Measurements from ENCODE around the gene KRT78.
"Not testable (repeated sequence)": the region's sequence is repeated elsewhere in the genome, so short reads cannot be mapped to it uniquely, and the experiment has no call there.

KRT78 gene

DNA sequence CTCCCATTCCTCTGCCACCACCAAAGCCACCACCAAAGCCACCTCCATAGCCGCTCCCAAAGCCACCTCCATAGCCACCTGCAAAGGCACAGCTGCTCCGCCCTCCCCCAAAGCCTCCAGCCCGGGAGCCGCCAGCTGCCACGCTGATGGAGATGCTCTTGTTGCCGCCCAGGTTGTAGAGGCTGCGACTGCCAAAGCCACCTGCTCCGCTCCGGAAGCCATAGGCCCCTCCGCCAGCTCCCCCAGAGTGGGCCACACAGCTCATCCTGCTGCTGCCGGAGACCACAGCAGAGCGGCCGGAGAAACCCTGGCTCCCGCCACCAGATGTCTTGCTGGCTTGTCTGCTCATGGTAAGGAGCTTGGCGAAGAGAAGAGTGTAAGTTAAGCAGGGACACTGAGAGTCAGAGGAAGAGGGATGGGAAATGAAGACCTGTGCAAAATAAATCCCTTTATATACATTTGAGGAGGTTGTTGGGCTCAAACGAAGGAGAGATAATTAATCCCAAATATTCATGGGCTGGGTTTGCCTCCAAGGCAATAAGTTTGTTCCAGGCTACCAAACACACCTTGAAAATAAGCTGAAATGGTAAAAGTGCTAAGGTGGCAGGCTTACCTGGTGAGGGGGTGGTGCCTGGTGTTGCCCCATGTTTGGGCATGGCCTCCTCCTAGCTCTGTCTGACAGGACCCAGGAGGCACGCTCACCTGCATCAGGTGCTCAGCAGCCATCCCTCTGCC, 52.9 kb downstream of the KRT78 start, which contains the start of gene KRT3:
KRT3 (minus strand) TSS at position 424 of the 735 bp plus-strand sequence; CDS start at position 349, 75 bp downstream.
- no peak for DNase-seq (ENCODE audit: low read depth)

DNA sequence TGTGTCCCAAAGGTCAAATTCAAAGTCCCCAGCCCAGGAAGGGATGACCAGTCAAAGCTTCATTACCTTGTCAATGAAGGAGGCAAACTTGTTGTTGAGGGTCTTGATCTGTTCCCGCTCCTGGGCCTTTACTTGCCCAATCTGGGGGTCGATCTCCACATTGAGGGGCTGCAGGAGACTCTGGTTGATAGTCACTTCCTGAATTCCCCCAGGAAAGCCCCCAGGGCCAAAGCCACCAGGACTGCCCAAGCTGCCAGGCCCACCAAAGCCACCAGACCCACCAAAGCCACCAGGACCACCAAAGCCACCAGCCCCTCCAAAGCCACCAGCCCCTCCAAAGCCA, 53.5 kb downstream of the KRT78 start:
- not testable (repeated sequence) for DNase-seq (ENCODE audit: low read depth)

DNA sequence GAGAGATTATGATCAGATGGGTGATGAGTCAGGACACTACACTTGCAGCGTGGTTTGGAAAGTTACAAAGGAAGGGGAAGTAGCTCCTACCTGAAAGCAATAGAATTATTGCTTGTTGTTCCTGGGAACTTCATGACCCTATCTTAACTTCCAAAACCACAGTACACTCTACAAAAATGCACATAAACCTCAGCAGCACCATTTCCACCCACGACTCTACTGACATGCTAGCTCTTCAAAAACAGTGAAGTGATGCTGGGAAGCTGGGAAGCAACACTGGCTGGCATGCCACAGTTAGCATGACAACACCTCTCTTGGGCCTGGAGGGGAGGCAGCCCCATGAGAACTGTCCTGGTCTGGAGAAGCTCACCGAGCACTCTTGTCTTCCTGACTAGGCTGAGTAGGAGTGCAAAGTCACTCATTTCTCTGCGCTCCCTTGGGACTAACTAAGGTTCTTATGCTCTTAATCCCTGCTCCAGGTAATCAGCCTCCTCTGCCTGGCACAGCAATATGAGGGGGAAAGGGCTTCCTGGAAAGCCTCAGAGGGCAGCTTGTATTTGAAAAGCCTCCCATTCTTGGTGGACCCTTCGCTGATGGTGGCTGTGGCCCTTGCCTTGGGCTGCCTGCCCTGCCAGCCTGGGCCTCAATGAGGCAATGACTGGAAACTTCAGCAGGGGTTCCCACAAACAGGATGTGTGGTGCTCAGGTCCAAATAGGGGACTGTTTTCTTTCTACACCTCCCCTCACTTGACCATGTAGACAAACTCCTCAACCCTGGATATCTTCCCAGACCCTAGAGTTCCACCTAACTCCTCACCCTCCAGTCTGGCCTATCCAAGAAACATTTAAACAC, 54.1 kb downstream of the KRT78 start:
- no peak for DNase-seq (ENCODE audit: low read depth)

DNA sequence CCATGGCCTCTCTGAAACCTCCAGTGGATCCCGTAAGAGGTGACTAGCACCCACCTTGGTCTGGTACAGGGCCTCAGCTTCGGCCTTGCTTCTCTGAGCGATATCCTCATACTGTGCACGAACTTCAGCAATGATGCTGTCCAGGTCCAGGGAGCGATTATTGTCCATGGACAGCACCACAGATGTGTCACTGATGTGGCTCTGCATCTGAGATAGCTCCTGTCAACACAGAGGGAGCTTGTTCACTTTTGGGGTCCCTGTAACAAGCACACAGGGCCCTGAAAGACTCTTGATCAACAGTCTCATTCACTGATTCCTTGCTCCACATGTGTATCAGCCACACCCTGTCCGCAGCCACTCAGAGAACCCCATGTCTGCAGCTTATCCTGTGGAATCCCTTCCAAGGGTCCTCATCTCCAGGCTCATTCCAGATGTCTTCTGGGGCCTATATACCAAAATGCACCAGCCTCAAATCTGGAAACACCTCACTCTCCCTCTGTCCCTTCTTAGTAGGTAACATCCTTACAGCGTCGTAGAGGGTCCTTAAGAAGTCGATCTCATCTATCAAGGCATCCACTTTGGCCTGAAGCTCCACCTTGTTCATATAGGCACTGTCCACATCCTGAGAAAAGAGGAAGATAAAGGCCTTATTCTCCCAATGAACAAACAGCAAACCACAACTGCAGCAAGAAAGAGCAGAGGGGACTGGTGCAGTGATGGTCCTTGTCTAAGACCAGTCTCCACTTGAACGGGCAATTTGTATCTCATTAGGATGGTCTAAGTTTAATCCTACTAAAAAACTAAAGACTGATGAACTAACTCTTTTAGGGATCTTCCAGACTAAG, 56.4 kb downstream of the KRT78 start:
- DNase-seq (ENCODE audit: low read depth), result no peak

DNA sequence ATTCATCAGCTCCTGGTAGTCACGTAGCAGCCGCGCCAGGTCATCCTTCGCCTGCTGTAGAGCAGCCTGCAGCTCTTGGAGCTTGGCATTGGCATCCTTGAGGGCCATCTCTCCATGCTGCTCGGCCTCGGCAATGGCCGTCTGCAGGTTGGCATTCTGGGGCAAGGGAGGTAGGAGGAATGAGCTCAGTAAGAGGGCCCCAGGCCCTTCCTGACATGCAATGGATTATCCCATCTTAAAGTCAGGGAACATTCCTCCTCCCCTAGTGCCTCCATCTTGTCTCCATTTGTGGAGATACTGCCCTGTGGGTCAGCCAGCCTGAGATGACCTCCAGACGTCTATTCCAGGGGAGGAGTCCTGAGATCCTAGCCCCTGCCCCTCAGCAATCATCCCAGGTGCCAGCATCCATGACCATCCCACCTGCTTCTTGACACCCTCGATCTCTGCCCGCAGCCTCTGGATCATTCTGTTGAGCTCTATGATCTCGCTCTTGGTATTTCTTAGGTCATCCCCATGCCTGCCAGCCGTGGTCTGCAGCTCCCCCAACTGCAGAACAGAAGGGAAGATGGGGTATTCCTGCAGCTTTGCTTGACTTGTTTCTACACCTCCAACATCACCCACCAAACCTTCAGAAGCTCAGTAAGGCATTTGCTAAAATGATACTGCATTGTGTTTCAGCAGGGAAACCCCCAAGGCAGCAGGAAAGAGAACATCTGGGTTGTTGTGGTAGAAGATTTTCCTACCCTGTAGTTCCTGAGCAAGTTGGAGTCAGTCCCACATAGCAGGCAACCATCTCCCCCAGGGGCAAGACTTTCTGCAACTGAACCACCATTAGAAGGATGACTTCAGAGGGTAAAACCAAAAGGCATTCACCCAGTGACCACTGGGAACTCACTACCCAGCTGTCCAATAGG, 57.3 kb downstream of the KRT78 start:
- no peak for DNase-seq (ENCODE audit: low read depth)

DNA sequence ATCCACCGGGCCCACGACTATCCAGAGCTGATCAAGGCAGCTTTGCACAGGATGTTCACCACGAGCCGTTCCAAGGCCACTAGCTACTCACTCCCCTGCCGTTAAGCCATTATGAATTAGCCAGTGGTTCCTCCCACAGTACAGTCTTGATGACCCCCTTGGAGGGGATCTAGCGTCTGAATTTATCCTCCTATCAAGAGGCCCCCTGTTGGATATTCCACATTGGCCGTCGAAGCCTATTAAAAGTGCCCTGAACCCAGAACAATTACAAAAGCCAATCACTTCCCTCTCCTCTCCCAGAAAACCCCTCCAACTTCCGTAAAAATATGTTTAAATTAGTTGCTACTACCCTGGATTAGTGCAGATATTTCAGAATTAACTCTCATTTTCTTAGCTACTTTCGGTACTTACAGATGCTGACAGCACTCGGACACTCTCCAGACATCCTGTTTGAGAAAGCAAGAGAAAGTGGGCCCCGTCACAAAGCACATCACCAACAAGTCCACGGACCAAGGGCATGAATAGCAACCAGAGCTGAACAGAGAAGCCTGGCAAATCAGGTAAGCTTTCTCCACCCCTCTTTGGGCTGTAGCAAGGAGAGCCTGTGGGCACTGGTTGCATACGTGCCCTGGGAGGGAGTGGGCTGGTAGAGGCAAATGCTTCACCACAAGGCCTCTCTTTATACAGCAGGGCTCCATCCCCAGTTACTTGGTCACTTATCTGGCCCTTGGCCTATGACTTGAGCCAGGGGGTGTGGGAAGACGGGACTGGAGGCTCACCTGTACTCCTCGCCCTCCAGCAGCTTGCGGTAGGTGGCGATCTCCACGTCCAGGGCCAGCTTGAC, 58.1 kb downstream of the KRT78 start:
- no peak for DNase-seq (ENCODE audit: low read depth)

DNA sequence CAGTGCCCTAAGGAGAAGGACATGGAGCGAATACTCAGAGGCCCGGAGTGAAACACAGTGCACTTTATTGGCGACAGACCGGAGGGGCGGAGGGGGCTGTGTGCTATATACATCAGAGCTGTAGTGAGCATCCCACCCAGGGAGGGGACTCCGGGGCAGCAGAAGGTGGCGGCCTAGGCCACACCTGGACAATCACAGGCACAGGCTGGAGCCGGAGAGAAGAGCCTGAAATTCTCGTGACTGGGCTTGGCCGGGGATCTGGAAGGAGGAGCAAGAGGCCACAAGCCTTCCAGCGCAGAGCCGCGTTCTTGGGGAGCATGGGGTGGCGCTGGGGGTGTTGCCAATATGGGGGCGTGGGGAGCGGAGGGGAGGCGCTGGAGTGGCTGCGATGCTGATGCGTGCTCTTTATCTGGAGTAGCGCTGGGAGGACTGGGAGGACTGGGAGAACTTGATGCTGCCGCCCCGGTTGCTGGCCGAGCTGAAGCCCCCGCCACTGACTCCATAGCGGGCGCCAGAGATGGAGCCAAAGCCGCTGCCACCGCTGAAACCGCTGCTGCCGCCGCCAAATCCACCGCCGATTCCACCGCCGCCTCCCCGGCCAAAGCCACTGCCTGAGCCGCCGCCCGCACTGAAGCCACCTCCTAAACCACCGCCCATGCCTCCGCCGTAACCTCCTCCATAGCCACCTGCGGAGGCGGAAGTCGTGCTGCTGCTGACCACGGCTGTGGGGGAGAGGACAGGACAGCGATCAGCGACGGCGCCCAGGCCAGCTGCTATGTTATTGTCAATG, 59.0 kb downstream of the KRT78 start:
- DNase-seq (ENCODE audit: low read depth), result no peak

DNA sequence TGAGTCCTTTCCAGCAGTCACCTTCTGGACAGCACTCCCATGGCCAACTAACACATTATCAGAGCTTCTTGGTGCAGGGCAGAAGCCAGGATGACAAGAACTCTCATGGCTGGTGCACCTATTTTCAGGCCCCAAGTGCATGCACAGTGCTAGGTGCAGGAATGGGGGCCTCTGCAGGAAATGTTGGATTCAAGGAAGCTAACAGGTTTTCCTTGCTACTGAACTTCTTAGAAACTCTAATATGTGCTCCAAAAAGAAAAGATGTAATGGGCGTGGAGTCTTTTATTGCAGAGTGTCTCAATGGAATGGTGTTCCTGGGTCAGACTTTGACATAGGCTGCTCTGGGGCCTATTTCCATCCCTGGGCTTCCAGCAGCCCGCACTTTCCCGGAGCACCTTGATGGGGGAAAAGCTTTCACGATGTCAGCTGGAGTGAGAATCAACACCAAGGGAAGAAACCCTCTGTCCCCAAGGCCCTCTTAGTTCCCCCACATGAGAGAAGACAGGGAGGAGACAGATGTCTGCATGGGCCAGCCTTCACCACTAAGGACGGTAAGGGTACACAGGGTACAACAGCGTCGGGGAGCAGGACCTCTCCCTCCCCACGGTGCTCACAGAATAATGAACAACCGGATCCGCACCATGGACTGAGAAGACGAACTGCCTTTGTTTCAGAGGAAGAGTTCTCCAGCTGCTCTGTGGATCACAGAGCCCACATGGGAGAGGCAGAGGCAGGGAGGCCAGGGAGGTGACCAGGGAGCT, 59.7 kb downstream of the KRT78 start:
- no peak for DNase-seq (ENCODE audit: low read depth)

DNA sequence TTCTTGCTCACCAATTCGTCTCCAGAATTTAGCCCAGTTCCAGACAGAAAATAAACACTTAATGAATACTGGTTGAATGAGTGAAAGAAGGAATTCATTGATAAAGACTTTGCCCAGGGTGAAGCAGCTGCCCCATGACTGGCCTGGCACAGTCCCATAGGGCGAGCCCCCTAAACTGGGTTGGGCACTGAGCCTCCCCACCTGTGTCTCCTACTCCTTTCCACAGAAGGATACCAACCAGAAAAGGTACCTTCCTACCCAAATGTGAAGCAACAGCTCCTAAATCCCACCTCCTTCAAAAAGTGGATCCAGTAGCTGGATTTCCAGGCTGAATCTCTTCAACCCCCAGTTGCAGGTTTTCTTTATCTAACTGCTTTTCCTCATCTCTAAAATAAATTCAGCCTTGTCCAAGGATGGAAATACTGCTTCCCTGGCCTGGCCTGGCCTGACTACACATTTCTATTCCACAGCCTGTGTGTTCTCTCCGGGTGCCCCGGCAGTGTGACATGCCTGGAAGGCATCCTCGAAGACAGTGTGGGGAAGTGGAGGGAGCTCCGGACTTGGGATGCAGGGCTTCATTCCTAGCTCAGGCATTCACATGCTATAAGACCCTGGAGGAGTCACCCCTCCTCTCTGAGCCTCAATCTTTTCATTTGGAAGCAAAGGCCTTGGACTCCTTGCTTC, 60.5 kb downstream of the KRT78 start:
- no peak for DNase-seq (ENCODE audit: low read depth)
